Right lobe of liver (tissue), 4 donors: ENCODE results near the gene ALPG.

Source experiments
- CTCF ChIP-seq, 4 donors: fragments of 200-600 bp in 3 of 4; fragments of 450-650 bp in 1 of 4; IDR thresholded peaks; one replicate each; pipeline versions ENCODE4 v1.5.1 to v1.8.0; 2016 to 2022; ENCODE audit warnings: antibody characterized with exemption in 4 of 4, mild to moderate bottlenecking in 2 of 4
- POLR2A ChIP-seq: fragments of 450-650 bp; IDR thresholded peaks from one replicate; pipeline ENCODE4 v1.6.1; 2017; ENCODE audit warnings: antibody characterized with exemption, mild to moderate bottlenecking
- donor health status: DM: no; HTN: no; CAD: no.
- donor health status: DM: no; HTN: no; CAD: no.
- donor health status: DM: no; HTN: yes; CAD: no.

GRCh38 chr2:232385660-232386489 is 20.8 kb upstream of the ALPG start:
- TF ChIP-seq CTCF (IDR thresholded peaks at IDR 0.05), result no peak
- TF ChIP-seq POLR2A, result no peak
